K562 (cell line): ENCODE results near the gene ANXA10. TPM values are rescaled to one million over a fixed set of nuclear protein-coding genes. Genes with fewer than 3 reads are reported as not detected.

ENCODE experiments used
- HDAC3 ChIP-seq: fragments of 450-650 bp; IDR thresholded peaks from 2 replicates; pipeline ENCODE4 v1.6.1; 2018; ENCODE audit warnings: borderline replicate concordance, mild to moderate bottlenecking, moderate library complexity; ENCODE audit not compliant: partially characterized antibody
- HMG20B ChIP-seq: fragments of 250-450 bp; sonication (Bioruptor Pico); IDR thresholded peaks from 2 replicates; pipeline ENCODE4 v1.5.0; 2021; ENCODE audit warnings: mild to moderate bottlenecking
- RAD51 ChIP-seq: fragments of 450-650 bp; IDR thresholded peaks from 2 replicates; pipeline ENCODE4 v1.7.1; 2016; ENCODE audit warnings: low read depth, mild to moderate bottlenecking, borderline replicate concordance
- SMARCA5 ChIP-seq: fragments of 450-650 bp; IDR thresholded peaks from 2 replicates; pipeline ENCODE4 v1.6.1; 2016
- TAF9B ChIP-seq: fragments of 450-650 bp; IDR thresholded peaks from 2 replicates; pipeline ENCODE4 v1.6.1; 2018; ENCODE audit warnings: mild to moderate bottlenecking; ENCODE audit not compliant: partially characterized antibody
- polyA plus RNA-seq, 8 experiments: library from polyadenylated mRNA; depleted of rRNA in 4 of 8; stranded (reverse) in 5 of 8; unstranded in 3 of 8; fragments of >200 nt; fragmentation: Nextera tagmentation in 2 of 8; fragmentation: Illumina TruSeq in 1 of 8; extraction: Ambion mirVana in 2 of 8; extraction: Trizol in 1 of 8; gene quantifications; 2 replicates each; pipeline versions ENCODE4 v1.2.1 to v1.2.3, GENCODE V29; 2011 to 2014; ENCODE audit warnings: inconsistent platforms in 1 of 8, missing spikeins in 1 of 8
- total RNA-seq, 7 experiments: library from RNA; depleted of rRNA in 6 of 7; stranded (reverse); fragments of >200 nt in 6 of 7; fragmentation: Illumina TruSeq in 2 of 7; extraction: Trizol in 2 of 7; gene quantifications; 2 replicates each; pipeline versions ENCODE4 v1.2.1 to v1.2.3, GENCODE V29; 2011 to 2021; ENCODE audit warnings: low replicate concordance in 1 of 7
- TF ChIP-seq, protein P1 (sequence below), 2 experiments: fragments of 450-650 bp in 1 of 2; sonication (generic) in 1 of 2; formaldehyde crosslinking in 1 of 2; IDR thresholded peaks; 2 replicates each; pipeline versions ENCODE4 v1.7.1 to v1.9.0; 2016 to 2022; ENCODE audit warnings: inconsistent platforms in 1 of 2, mild to moderate bottlenecking in 1 of 2, missing genetic modification reagents in 1 of 2
- TF ChIP-seq, protein P2 (sequence below): sonication (generic); formaldehyde crosslinking; IDR thresholded peaks from 2 replicates; pipeline ENCODE4 v1.8.0; 2023; ENCODE audit warnings: missing genetic modification reagents, mild to moderate bottlenecking, borderline replicate concordance
- TF ChIP-seq, protein P3 (sequence below): sonication (generic); formaldehyde crosslinking; IDR thresholded peaks from 2 replicates; pipeline ENCODE4 v1.9.0; 2022; ENCODE audit warnings: mild to moderate bottlenecking, missing genetic modification reagents
- TF ChIP-seq, protein P4 (sequence below), 2 experiments: fragments of 450-650 bp in 1 of 2; sonication (generic) in 1 of 2; formaldehyde crosslinking; conservative IDR thresholded peaks; 2 replicates each; pipeline versions ENCODE4 v1.4.0 to v1.8.1; 2020 to 2022; ENCODE audit warnings: mild to moderate bottlenecking in 1 of 2, missing genetic modification reagents in 1 of 2

Gene ANXA10
- total and polyA plus RNA-seq, 9 of the 15 experiments (the other 6 are each of a cell fraction or from before 2014, with no cell fraction given): not detected

DNA sequence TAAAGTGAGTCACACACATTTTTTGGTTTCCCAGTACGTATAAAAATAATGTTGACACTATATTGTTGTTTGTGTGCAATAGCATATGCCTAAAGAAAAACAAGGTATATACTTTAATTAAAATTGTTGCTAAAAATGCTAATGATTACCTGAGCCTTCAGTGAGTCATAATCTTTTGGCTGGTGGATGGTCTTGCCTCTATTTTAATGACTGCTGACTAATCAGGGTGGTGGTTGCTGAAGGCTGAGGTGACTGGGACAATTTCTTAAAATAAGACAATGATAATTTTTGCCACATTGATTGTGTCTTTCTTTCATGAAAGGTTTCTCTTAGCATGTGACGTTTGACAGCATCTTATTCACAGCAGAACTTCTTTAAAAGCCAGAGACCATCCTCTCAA lies 21.0 kb upstream of the ANXA10 start (continued):
- TF ChIP-seq, protein P1, sequence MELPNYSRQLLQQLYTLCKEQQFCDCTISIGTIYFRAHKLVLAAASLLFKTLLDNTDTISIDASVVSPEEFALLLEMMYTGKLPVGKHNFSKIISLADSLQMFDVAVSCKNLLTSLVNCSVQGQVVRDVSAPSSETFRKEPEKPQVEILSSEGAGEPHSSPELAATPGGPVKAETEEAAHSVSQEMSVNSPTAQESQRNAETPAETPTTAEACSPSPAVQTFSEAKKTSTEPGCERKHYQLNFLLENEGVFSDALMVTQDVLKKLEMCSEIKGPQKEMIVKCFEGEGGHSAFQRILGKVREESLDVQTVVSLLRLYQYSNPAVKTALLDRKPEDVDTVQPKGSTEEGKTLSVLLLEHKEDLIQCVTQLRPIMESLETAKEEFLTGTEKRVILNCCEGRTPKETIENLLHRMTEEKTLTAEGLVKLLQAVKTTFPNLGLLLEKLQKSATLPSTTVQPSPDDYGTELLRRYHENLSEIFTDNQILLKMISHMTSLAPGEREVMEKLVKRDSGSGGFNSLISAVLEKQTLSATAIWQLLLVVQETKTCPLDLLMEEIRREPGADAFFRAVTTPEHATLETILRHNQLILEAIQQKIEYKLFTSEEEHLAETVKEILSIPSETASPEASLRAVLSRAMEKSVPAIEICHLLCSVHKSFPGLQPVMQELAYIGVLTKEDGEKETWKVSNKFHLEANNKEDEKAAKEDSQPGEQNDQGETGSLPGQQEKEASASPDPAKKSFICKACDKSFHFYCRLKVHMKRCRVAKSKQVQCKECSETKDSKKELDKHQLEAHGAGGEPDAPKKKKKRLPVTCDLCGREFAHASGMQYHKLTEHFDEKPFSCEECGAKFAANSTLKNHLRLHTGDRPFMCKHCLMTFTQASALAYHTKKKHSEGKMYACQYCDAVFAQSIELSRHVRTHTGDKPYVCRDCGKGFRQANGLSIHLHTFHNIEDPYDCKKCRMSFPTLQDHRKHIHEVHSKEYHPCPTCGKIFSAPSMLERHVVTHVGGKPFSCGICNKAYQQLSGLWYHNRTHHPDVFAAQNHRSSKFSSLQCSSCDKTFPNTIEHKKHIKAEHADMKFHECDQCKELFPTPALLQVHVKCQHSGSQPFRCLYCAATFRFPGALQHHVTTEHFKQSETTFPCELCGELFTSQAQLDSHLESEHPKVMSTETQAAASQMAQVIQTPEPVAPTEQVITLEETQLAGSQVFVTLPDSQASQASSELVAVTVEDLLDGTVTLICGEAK (IDR thresholded peaks at IDR 0.05): no peak
- TF ChIP-seq, protein P1 (CRISPR knock-in tag; IDR thresholded peaks at IDR 0.05): no peak
- TF ChIP-seq TAF9B (no peak), HMG20B (CRISPR knock-in tag) (no peak), HDAC3 (no peak), SMARCA5 (no peak), RAD51 (no peak)
- TF ChIP-seq, protein P2, sequence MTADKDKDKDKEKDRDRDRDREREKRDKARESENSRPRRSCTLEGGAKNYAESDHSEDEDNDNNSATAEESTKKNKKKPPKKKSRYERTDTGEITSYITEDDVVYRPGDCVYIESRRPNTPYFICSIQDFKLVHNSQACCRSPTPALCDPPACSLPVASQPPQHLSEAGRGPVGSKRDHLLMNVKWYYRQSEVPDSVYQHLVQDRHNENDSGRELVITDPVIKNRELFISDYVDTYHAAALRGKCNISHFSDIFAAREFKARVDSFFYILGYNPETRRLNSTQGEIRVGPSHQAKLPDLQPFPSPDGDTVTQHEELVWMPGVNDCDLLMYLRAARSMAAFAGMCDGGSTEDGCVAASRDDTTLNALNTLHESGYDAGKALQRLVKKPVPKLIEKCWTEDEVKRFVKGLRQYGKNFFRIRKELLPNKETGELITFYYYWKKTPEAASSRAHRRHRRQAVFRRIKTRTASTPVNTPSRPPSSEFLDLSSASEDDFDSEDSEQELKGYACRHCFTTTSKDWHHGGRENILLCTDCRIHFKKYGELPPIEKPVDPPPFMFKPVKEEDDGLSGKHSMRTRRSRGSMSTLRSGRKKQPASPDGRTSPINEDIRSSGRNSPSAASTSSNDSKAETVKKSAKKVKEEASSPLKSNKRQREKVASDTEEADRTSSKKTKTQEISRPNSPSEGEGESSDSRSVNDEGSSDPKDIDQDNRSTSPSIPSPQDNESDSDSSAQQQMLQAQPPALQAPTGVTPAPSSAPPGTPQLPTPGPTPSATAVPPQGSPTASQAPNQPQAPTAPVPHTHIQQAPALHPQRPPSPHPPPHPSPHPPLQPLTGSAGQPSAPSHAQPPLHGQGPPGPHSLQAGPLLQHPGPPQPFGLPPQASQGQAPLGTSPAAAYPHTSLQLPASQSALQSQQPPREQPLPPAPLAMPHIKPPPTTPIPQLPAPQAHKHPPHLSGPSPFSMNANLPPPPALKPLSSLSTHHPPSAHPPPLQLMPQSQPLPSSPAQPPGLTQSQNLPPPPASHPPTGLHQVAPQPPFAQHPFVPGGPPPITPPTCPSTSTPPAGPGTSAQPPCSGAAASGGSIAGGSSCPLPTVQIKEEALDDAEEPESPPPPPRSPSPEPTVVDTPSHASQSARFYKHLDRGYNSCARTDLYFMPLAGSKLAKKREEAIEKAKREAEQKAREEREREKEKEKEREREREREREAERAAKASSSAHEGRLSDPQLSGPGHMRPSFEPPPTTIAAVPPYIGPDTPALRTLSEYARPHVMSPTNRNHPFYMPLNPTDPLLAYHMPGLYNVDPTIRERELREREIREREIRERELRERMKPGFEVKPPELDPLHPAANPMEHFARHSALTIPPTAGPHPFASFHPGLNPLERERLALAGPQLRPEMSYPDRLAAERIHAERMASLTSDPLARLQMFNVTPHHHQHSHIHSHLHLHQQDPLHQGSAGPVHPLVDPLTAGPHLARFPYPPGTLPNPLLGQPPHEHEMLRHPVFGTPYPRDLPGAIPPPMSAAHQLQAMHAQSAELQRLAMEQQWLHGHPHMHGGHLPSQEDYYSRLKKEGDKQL (CRISPR knock-in tag): no peak
- TF ChIP-seq, protein P3, sequence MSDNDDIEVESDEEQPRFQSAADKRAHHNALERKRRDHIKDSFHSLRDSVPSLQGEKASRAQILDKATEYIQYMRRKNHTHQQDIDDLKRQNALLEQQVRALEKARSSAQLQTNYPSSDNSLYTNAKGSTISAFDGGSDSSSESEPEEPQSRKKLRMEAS (CRISPR knock-in tag): no peak
- TF ChIP-seq, protein P4, sequence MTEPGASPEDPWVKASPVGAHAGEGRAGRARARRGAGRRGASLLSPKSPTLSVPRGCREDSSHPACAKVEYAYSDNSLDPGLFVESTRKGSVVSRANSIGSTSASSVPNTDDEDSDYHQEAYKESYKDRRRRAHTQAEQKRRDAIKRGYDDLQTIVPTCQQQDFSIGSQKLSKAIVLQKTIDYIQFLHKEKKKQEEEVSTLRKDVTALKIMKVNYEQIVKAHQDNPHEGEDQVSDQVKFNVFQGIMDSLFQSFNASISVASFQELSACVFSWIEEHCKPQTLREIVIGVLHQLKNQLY (CRISPR knock-in tag; conservative IDR thresholded peaks at IDR 0.05): no peak
